Activated T-helper 1 cell treated with anti-CD3 and anti-CD28 coated beads, Interleukin-2, amount 50 U/mL, for 16 hours (primary cell): ENCODE results near the gene IFNA10.
"Not testable (repeated sequence)": the region's sequence is repeated elsewhere in the genome, so short reads cannot be mapped to it uniquely, and the experiment has no call there.

Experiments used
- DNase-seq, 2 donors: peaks; one replicate each; pipeline ENCODE4 v3.0.0-alpha.2; 2020; ENCODE audit warnings: low read depth in 1 of 2, low spot score in 1 of 2

Gene IFNA10

GRCh38 chr9:21194867-21195776, 11.8 kb downstream of the IFNA10 start:
- not testable (repeated sequence) for DNase-seq

DNA sequence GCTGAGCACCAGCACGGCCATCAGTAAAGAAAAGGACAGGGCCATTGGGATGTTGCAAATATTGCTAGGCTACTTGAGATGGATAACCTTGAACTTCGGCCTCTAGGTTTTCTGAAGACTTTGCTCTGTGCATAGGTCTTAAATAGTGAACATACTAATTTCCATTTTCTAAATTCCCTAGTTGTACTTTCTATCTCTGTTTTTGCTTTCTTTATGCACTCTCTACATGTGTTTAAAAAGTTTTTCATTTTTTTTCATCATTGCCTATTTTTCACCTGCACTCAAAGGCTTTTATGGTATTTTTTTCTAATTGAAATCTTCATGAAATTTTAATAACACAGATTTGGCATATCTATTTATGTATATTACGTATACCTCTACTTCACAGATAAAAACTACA, 19.5 kb downstream of the IFNA10 start, which contains the start of gene IFNA4:
TSS of gene IFNA4 (minus strand) at position 101 of the 400 bp plus-strand sequence. CDS start at position 45, 56 bp downstream.
- DNase-seq, result not testable (repeated sequence)

DNA sequence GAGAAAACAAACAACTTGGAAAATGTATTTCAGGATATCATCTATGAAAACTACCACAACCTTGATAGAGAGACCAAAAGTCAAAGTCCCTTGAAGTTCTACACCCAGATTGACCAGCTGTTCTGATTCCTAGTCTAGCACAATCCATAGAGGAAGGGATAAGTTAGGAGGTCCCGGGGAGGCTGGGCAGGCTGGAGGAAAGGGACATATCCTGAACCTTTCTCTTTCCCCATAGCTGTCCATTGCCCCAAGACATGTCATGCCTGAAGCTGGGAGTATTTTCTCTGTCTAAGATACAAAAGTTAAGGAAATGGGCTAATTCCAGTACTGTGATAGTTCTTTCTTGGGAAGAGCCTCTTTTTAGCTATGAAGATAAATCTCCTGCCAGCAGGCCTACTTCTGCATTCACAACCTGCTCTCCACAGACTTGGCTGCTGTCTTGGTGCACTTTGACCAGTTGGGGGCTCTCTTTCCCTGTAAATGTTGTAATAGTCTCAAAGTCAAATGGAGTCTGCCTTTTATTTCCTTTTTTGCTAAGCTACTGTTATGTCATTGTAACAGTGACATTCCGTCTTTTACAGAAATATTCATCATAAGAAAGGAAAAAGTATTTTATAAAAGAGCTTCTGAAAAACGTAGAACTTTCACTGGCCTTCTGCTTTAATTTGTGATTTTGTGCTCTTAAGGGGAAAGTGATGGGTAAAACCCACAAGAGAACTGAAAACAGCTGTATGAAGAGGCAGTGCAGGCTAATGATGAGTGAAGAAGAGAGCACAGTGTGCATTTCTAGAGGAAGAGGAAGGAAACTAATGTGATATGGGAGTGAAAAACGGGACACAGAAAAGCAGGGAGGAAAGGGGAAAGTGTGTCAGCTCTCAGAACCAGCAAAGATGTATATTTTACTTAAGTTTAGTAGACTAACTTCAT, 23.9 kb downstream of the IFNA10 start:
- not testable (repeated sequence) for DNase-seq

DNA sequence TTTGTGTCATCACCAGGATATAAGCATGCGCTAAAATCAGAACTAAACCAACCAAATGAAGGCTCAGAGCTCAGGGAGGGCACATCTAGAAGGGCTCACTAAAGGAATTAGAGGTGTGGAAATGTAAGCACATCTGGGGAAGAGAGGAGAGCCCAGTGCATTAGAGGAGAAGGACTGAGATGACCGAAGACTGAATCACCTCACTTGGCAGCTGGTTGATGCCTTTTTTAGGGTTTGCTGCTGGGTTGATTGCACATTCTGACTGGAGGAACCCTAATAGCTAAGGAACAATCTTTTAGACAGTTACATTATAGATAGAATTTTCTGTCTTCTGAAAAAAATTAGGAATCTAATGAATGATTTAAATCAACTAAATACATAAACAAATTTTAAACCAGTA, 32.3 kb downstream of the IFNA10 start:
- no peak for DNase-seq

- DNase-seq, result no peak
Observed at GRCh38 chr9:21172156-21172555, 34.8 kb downstream of the IFNA10 start.

DNA sequence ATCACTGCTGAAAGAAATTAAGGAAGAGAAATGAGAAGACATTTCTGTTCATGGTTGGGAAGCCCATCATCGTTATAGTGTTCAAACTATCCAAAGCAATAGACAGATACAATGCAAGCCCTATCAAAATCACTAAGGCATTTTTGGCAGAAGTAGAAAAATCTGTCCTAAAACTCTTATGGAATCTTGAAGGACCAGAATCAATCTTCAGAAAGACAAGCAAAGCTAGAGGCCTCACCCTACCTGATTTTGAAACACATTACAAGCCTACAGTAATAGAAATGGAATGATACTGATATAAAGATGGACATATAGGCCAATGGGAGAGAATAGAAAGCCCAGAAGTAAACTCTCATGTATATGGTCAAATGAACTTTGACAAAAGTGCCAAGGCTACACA, 35.6 kb downstream of the IFNA10 start:
- no peak for DNase-seq

GRCh38 chr9:21166560-21166959, 40.4 kb downstream of the IFNA10 start, which contains the start of gene IFNA21:
IFNA21 (minus strand) TSS chr9:21166660; CDS start chr9:21166612, 48 bp downstream.
- not testable (repeated sequence) for DNase-seq

DNA sequence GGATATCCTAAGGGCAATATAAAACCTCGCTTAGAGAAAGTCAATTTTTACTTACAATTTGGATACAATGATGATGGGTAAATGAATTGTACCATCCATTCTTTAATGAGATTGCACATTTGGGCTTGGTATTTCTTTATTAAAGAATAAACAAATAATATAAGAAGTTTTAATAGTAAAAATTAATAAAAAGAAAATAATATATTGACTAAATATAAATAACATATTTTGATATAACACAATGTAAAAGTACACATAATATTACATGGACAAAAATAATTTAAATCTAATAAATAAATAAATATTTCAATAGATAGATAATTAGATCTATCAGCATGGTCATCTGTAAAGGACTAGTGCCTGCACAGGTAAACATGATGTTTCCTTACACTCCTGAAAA, 41.4 kb downstream of the IFNA10 start:
- DNase-seq, result no peak

- no peak for DNase-seq
Observed at GRCh38 chr9:21160178-21160577, 46.8 kb downstream of the IFNA10 start.
